ENCODE results near the gene WDR11.

DNA sequence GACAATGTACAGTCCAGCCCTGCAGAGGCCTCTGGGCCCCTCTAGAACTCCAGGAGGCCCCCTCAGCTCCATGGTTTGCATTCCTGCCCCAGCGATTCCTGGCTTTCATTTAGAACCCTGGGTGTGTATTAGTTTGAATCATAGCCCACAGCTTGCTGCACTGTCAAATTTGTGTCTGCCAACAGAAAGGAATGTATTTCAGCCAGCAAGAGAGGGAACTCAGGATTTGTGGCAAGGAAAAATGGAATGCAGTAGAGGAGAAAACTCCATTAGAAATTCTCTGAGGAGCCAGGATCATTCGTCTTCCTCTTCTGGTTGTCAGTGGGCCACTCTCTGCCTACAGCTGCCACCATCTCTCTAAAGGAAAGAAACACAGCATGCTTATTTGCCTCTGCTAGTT, 27.9 kb upstream of the WDR11 start:
- TF ChIP-seq, protein P1, sequence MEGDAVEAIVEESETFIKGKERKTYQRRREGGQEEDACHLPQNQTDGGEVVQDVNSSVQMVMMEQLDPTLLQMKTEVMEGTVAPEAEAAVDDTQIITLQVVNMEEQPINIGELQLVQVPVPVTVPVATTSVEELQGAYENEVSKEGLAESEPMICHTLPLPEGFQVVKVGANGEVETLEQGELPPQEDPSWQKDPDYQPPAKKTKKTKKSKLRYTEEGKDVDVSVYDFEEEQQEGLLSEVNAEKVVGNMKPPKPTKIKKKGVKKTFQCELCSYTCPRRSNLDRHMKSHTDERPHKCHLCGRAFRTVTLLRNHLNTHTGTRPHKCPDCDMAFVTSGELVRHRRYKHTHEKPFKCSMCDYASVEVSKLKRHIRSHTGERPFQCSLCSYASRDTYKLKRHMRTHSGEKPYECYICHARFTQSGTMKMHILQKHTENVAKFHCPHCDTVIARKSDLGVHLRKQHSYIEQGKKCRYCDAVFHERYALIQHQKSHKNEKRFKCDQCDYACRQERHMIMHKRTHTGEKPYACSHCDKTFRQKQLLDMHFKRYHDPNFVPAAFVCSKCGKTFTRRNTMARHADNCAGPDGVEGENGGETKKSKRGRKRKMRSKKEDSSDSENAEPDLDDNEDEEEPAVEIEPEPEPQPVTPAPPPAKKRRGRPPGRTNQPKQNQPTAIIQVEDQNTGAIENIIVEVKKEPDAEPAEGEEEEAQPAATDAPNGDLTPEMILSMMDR (IDR thresholded peaks at IDR 0.05), result no peak
- TF ChIP-seq POLR2A (IDR thresholded peaks at IDR 0.05), result no peak
- TF ChIP-seq POLR2AphosphoS5 (IDR thresholded peaks at IDR 0.05), result no peak

Measured in prostate gland (tissue), 2 donors.